HEK293 (cell line): ENCODE data around the gene CCDC183.
A peak's percentile ranks its signal among the peaks of the same experiment; 100 is the strongest.

Experiments
- CTCF ChIA-PET: fragments of 350-600 bp; formaldehyde crosslinking; extraction: SDS; loops from one replicate; lab custom pipeline; 2021; ENCODE audit warnings: antibody characterized with exemption; lab: Yijun Ruan, JAX
- POLR2A ChIA-PET: fragments of 300-600 bp; formaldehyde crosslinking; extraction: SDS; loops from one replicate; lab custom pipeline; 2020; ENCODE audit warnings: antibody characterized with exemption, inconsistent platforms; lab: Yijun Ruan, JAX
- H3K27ac ChIP-seq: fragments of 200-500 bp; sonication (Bioruptor generic); 2 replicates; pipeline ENCODE4 v1.5.1; 2014; ENCODE audit warnings: low read depth, low read length, control low read depth, inconsistent platforms; ENCODE audit errors: extremely low read depth
- H3K36me3 ChIP-seq, 2 experiments: fragments of 200-500 bp in 1 of 2; sonication (Bioruptor generic) in 1 of 2; 1 replicate in 1 of 2; 2 replicates in 1 of 2; pipeline ENCODE4 v1.5.1; 2014 to 2017; ENCODE audit warnings: inconsistent platforms in 2 of 2, low read length in 2 of 2; ENCODE audit not compliant: control insufficient read depth in 2 of 2, insufficient read depth in 1 of 2
- H3K4me1 ChIP-seq: fragments of 200-500 bp; sonication (Bioruptor generic); 2 replicates; pipeline ENCODE4 v1.5.1; 2014; ENCODE audit warnings: mild to moderate bottlenecking, low read length, inconsistent platforms; ENCODE audit not compliant: control insufficient read depth, insufficient read depth
- H3K4me3 ChIP-seq: 2 replicates; pipeline ENCODE4 v1.5.1; 2011; ENCODE audit warnings: low read depth, mild to moderate bottlenecking, control low read depth, low read length, moderate library complexity
- H3K9me3 ChIP-seq: fragments of 200-500 bp; sonication (Bioruptor generic); 2 replicates; pipeline ENCODE4 v1.5.1; 2014; ENCODE audit warnings: low read depth, low read length, inconsistent platforms; ENCODE audit not compliant: control insufficient read depth, insufficient read depth
- GFI1B ChIP-seq: fragments of 450-650 bp; formaldehyde crosslinking; IDR thresholded peaks from 2 replicates; pipeline ENCODE4 v1.5.1; 2016; ENCODE audit warnings: missing biosample characterization, missing genetic modification characterization
- GLIS2 ChIP-seq: fragments of 450-650 bp; formaldehyde crosslinking; IDR thresholded peaks from 2 replicates; pipeline ENCODE4 v1.5.1; 2016; ENCODE audit warnings: missing biosample characterization, missing genetic modification characterization
- HOXA7 ChIP-seq: sonication (generic); formaldehyde crosslinking; IDR thresholded peaks from 2 replicates; pipeline ENCODE4 v1.8.1; 2022; ENCODE audit warnings: missing genetic modification reagents, borderline replicate concordance
- KLF1 ChIP-seq: fragments of 450-650 bp; formaldehyde crosslinking; IDR thresholded peaks from 2 replicates; pipeline ENCODE4 v1.5.1; 2016; ENCODE audit warnings: missing biosample characterization, missing genetic modification characterization
- SALL2 ChIP-seq: fragments of 450-650 bp; formaldehyde crosslinking; IDR thresholded peaks from 2 replicates; pipeline ENCODE4 v1.5.0; 2017; ENCODE audit warnings: missing biosample characterization, mild to moderate bottlenecking, missing genetic modification characterization, borderline replicate concordance
- ZFHX2 ChIP-seq: fragments of 450-650 bp; formaldehyde crosslinking; conservative IDR thresholded peaks from 2 replicates; pipeline ENCODE4 v1.5.1; 2016; ENCODE audit warnings: missing biosample characterization, missing genetic modification characterization
- ZNF354C ChIP-seq: fragments of 450-650 bp; formaldehyde crosslinking; IDR thresholded peaks from 2 replicates; pipeline ENCODE4 v1.5.1; 2016; ENCODE audit warnings: missing biosample characterization, missing genetic modification characterization, low read depth, borderline replicate concordance
- ZNF521 ChIP-seq: fragments of 450-650 bp; formaldehyde crosslinking; IDR thresholded peaks from 2 replicates; pipeline ENCODE4 v1.5.1; 2017; ENCODE audit warnings: missing biosample characterization, mild to moderate bottlenecking, missing genetic modification characterization
- ZNF792 ChIP-seq: fragments of 450-650 bp; formaldehyde crosslinking; IDR thresholded peaks from 2 replicates; pipeline ENCODE4 v1.5.1; 2016; ENCODE audit warnings: missing biosample characterization, missing genetic modification characterization
- TF ChIP-seq, protein P1 (sequence below): fragments of 450-650 bp; formaldehyde crosslinking; IDR thresholded peaks from 2 replicates; pipeline ENCODE4 v1.5.1; 2016; ENCODE audit warnings: missing biosample characterization, missing genetic modification characterization, borderline replicate concordance
- TF ChIP-seq, protein P2 (sequence below): fragments of 450-650 bp; formaldehyde crosslinking; IDR thresholded peaks from 2 replicates; pipeline ENCODE4 v1.5.1; 2016; ENCODE audit warnings: missing biosample characterization, missing genetic modification characterization

CCDC183 gene

GRCh38 chr9:136824496-136825225 lies 28.5 kb downstream of the CCDC183 start:
- POLR2A ChIA-PET = interaction anchor here (0.5 to 1.4 kb wide), 3 partner anchors 24 to 210 kb away, joined by 3 to 4 read pairs (median 4); no protein-coding TSS in a partner anchor

DNA sequence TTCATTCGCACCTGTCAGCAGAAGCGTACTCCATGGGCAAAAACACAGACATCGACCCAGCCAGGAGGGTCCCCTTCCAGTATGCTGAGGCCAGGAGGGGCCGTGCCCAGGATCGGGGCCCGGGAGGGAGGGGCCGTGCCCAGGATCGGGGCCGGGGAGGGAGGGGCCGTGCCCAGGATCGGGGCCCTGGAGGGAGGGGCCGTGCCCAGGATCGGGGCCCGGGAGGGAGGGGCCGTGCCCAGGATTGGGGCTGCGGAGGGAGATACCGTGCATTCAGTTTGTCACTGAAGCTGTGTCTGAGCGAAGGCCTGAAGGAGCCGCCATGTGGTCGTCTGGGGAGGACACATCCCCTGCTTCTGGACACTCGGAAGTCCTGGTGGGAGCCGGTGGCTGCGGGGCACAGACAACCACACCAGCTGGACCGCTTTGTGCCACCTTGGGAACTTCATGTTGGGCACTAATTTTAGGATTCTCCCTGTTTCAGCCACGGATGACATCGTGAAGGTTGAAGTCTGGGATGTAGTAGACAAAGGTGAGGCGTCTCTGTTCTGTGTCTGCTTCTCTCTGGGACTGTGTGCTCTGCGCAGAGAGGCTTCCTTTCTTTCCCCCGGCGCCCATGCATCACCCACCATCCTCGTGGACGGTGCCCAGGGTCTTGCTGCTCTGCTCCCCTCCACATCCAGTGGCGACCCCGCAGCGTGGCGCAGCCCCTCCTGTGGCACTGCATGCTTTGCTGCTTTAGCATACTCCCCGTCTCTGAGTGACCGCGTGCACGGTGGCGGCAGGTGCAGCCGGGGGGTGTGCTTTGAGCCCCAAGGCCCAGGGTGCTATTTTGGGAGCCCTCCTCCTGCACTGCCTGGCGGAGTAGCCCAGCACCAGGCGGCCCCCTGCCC lies 29.4 kb downstream of the CCDC183 start:
- peaks cover 0 to 74% of the 10 kb centered on the region in 2 experiments; a peak in 2 of 3 replicates for H3K36me3 ChIP-seq
- CTCF ChIA-PET = interaction anchor here (0.6 to 3.6 kb wide), 4 partner anchors 17 to 120 kb away, joined by 3 to 14 read pairs (median 3); partner anchors contain the start of gene AJM1
- POLR2A ChIA-PET = interaction anchor here (0.5 kb wide), 2 partner anchors 69 to 209 kb away, joined by 4 read pairs; no protein-coding TSS in a partner anchor
- TF ChIP-seq, protein P1, sequence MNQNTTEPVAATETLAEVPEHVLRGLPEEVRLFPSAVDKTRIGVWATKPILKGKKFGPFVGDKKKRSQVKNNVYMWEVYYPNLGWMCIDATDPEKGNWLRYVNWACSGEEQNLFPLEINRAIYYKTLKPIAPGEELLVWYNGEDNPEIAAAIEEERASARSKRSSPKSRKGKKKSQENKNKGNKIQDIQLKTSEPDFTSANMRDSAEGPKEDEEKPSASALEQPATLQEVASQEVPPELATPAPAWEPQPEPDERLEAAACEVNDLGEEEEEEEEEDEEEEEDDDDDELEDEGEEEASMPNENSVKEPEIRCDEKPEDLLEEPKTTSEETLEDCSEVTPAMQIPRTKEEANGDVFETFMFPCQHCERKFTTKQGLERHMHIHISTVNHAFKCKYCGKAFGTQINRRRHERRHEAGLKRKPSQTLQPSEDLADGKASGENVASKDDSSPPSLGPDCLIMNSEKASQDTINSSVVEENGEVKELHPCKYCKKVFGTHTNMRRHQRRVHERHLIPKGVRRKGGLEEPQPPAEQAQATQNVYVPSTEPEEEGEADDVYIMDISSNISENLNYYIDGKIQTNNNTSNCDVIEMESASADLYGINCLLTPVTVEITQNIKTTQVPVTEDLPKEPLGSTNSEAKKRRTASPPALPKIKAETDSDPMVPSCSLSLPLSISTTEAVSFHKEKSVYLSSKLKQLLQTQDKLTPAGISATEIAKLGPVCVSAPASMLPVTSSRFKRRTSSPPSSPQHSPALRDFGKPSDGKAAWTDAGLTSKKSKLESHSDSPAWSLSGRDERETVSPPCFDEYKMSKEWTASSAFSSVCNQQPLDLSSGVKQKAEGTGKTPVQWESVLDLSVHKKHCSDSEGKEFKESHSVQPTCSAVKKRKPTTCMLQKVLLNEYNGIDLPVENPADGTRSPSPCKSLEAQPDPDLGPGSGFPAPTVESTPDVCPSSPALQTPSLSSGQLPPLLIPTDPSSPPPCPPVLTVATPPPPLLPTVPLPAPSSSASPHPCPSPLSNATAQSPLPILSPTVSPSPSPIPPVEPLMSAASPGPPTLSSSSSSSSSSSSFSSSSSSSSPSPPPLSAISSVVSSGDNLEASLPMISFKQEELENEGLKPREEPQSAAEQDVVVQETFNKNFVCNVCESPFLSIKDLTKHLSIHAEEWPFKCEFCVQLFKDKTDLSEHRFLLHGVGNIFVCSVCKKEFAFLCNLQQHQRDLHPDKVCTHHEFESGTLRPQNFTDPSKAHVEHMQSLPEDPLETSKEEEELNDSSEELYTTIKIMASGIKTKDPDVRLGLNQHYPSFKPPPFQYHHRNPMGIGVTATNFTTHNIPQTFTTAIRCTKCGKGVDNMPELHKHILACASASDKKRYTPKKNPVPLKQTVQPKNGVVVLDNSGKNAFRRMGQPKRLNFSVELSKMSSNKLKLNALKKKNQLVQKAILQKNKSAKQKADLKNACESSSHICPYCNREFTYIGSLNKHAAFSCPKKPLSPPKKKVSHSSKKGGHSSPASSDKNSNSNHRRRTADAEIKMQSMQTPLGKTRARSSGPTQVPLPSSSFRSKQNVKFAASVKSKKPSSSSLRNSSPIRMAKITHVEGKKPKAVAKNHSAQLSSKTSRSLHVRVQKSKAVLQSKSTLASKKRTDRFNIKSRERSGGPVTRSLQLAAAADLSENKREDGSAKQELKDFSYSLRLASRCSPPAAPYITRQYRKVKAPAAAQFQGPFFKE (tag by site-specific recombination) = no peak
- TF ChIP-seq ZNF521 (tag by site-specific recombination) (no peak), ZNF354C (tag by site-specific recombination) (no peak), HOXA7 (CRISPR knock-in tag) (no peak), SALL2 (tag by site-specific recombination) (no peak), GLIS2 (tag by site-specific recombination) (no peak), KLF1 (tag by site-specific recombination) (no peak), ZNF792 (tag by site-specific recombination) (no peak)
- TF ChIP-seq, protein P2, sequence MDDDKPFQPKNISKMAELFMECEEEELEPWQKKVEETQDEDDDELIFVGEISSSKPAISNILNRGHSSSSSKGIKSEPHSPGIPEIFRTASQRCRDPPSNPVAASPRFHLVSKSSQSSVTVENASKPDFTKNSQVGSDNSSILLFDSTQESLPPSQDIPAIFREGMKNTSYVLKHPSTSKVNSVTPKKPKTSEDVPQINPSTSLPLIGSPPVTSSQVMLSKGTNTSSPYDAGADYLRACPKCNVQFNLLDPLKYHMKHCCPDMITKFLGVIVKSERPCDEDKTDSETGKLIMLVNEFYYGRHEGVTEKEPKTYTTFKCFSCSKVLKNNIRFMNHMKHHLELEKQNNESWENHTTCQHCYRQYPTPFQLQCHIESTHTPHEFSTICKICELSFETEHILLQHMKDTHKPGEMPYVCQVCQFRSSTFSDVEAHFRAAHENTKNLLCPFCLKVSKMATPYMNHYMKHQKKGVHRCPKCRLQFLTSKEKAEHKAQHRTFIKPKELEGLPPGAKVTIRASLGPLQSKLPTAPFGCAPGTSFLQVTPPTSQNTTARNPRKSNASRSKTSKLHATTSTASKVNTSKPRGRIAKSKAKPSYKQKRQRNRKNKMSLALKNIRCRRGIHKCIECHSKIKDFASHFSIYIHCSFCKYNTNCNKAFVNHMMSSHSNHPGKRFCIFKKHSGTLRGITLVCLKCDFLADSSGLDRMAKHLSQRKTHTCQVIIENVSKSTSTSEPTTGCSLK = no peak
- H3K9me3 ChIP-seq = no peaks in the 10 kb centered on the region
- no peak overlapping the region for H3K27ac ChIP-seq
- no peaks in the 10 kb centered on the region for H3K4me1 ChIP-seq
- no peak overlapping the region for H3K4me3 ChIP-seq

More at GRCh38 chr9:136824496-136825225, 28.5 kb downstream of the CCDC183 start:
- Histone ChIP-seq H3K9me3 (no peaks in the 10 kb centered on the region), H3K27ac (no peak overlapping the region), H3K36me3 (peaks cover 3 to 65% of the 10 kb centered on the region in 2 experiments; a peak in 2 of 3 replicates), H3K4me1 (no peaks in the 10 kb centered on the region), H3K4me3 (no peak overlapping the region)
- no peak for TF ChIP-seq GFI1B (tag by site-specific recombination)
- TF ChIP-seq, protein P1 (tag by site-specific recombination) = no peak
- peak; percentile 34; the same call in 1 of the 2 replicates for TF ChIP-seq ZFHX2
- CTCF ChIA-PET = interaction anchor here (1.3 to 3.6 kb wide), 2 partner anchors 16 to 18 kb away, joined by 3 to 14 read pairs; partner anchors contain the start of gene AJM1
